Small intestine (tissue), 7 donors: ENCODE measurements around the gene HSD11B1. TPM values are rescaled to one million over a fixed set of nuclear protein-coding genes. Genes with fewer than 3 reads are reported as not detected.

Experiments
- DNase-seq, 2 donors: peaks; one replicate each; pipeline versions ENCODE4 v3.0.0 to v3.0.0-alpha.2; 2013
- FAIRE-seq: peaks from 2 replicates; lab custom pipeline; 2012; peaks lifted over from hg19 to GRCh38; lab: Jason Lieb, UNC
- H3K27ac ChIP-seq, 3 donors: one replicate each; pipeline ENCODE4 v1.5.1; 2013; ENCODE audit warnings: low read length in 2 of 3, mild to moderate bottlenecking in 2 of 3, control low read depth in 1 of 3, inconsistent platforms in 1 of 3, low read depth in 1 of 3, moderate library complexity in 1 of 3
- H3K27me3 ChIP-seq, 3 donors: one replicate each; pipeline ENCODE4 v1.6.1; 2013; ENCODE audit warnings: low read length in 3 of 3, inconsistent platforms in 1 of 3; ENCODE audit not compliant: control insufficient read depth in 3 of 3, insufficient read depth in 3 of 3
- H3K36me3 ChIP-seq, 3 donors: one replicate each; pipeline ENCODE4 v1.6.1; 2013; ENCODE audit warnings: low read length in 3 of 3, inconsistent platforms in 1 of 3, low read depth in 1 of 3, mild to moderate bottlenecking in 1 of 3, moderate library complexity in 1 of 3; ENCODE audit not compliant: control insufficient read depth in 3 of 3, insufficient read depth in 2 of 3
- H3K4me1 ChIP-seq, 3 donors: one replicate each; pipeline ENCODE4 v1.6.1; 2013; ENCODE audit warnings: low read length in 2 of 3, inconsistent platforms in 1 of 3, low read depth in 1 of 3, mild to moderate bottlenecking in 1 of 3, moderate library complexity in 1 of 3; ENCODE audit not compliant: control insufficient read depth in 3 of 3, insufficient read depth in 2 of 3
- H3K4me3 ChIP-seq, 3 donors: one replicate each; pipeline ENCODE4 v1.5.1; 2013; ENCODE audit warnings: low read length in 3 of 3, control low read depth in 1 of 3, inconsistent platforms in 1 of 3, low read depth in 1 of 3, mild to moderate bottlenecking in 1 of 3, moderate library complexity in 1 of 3
- H3K9me3 ChIP-seq, 2 donors: one replicate each; pipeline ENCODE4 v1.6.1; 2013; ENCODE audit warnings: low read depth in 1 of 2, low read length in 1 of 2; ENCODE audit not compliant: control insufficient read depth in 2 of 2, insufficient read depth in 1 of 2
- WGBS, 3 donors: extraction: QIAGEN DNeasy Blood & Tissue Kit; methylation state at CpG; one replicate each; pipeline ENCODE4 v1.1.7; 2013; 5-methylcytosine and 5-hydroxymethylcytosine counted together
- polyA plus RNA-seq, 4 donors: library from polyadenylated mRNA; stranded (reverse) in 3 of 4; unstranded in 1 of 4; fragments of 200-250 nt in 3 of 4; fragments of 120-200 nt in 1 of 4; gene quantifications; one replicate each; pipeline versions ENCODE4 v1.2.1 to v1.2.3, GENCODE V29; 2013
- donor health status: healthy with polysubstance abuse.
- donor health status: control.
- donor health status: control.
- donor health status: Bipolar disorder and iron deficiency.
- donor health status: healthy.

HSD11B1 gene
- polyA plus RNA-seq, 4 donors: 1.6 to 3.8 TPM; not detected in 2

DNA sequence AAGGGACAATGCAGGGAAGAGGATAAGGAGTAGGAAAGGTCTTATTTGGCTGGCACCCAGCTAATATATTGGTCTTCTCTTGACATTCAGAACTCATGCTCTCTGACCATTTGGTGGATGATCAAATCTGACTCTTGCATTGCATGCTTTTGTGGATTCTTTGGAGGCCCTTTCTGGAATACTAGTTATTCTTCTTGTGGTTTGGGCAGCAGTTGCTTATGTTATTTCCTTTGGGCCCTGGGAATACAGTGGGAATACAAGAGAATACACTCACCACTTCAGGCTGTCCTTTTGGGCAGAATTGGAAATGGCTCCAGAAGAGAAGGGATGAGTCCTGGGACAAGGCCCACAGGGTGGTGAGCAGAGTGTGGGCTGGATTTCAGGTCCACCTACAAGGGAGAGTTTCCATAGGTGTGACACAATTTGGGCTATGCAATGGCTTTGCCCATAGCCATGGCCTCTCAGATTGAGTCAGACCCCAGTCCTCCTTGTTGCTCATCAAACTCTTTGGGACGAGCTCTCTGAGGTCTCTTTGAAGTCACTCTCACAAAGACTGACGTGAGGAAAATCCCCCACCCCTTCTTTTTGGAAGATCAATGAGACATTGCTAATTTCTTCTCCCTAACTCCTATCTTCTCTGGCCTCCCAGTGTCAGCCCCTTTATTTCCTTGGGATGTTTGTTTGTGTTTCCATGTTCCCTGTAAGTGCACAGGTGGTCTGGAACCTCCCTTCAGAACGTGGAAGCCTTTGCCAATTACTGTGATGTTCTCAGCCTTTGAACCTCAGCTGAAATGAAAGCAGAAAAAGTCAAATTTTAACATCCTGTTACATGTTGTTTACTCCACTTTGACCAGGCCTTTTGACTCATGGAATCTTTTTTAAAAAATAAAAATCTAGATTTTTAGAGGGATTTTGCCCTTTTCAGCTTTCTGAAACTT, 19.4 kb downstream of the HSD11B1 start:
- WGBS, 3 donors: 54 to 67% (median 57%) methylated on average over 3 of the region's 3 CpGs
- DNase-seq: no peak
- Histone ChIP-seq H3K27me3 (peaks cover 0 to 3% (median 0%) of the 10 kb centered on the region in 3 donors), H3K4me3 (no peak overlapping the region), H3K27ac (no peak overlapping the region), H3K9me3 (no peaks in the 10 kb centered on the region), H3K36me3 (no peaks in the 10 kb centered on the region), H3K4me1 (no peaks in the 10 kb centered on the region)
- no peak for FAIRE-seq

DNA sequence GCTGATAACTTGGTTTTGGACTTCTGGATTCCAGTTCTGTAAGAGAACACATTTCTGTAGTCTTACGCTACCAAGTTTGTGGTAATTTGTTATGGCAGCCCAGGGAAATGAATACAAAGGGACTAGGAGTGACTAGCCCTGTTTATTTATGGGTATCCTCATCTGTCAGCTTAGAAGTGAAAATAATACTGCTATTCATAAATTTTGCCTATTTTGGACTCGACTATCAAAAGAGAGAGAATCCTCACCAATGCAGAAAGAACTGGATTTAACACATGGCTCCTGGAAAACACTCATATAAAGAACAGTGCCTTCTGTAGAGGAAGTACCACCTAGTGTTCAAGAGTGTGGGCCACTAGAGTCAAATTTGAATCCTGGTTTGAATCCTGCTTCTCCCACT, 22.6 kb downstream of the HSD11B1 start:
- WGBS, 3 donors: 74 to 88% (median 82%) methylated on average over 2 of the region's 2 CpGs
- no peaks in the 10 kb centered on the region for H3K27me3 ChIP-seq
- no peaks in the 10 kb centered on the region for H3K9me3 ChIP-seq
- no peak for FAIRE-seq
- no peak for DNase-seq
- H3K4me1 ChIP-seq: no peaks in the 10 kb centered on the region
- no peaks in the 10 kb centered on the region for H3K36me3 ChIP-seq
- no peak overlapping the region for H3K27ac ChIP-seq
- H3K4me3 ChIP-seq: no peak overlapping the region

DNA sequence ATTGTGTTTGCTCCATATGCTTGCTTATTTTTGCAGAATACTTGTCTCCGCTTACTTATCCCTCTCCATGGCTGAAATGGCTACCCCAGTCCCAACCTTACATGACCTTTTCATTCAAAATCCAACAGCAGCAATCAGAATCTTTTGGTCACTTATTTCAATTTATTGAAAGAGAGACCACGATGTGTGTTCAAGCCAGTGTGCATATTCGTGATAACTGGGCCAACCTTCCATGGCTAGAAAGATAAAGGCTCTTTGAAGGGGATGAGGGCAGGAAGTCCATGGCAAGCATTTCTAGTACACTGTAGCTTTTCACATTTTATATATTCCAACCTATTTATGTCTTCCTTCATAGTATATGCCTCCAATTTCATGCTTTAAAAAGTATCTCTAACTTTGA, 23.1 kb downstream of the HSD11B1 start:
- WGBS, 3 donors: 64 to 85% (median 75%) methylated on average over 3 of the region's 3 CpGs
- H3K36me3 ChIP-seq: no peaks in the 10 kb centered on the region
- H3K4me1 ChIP-seq: no peaks in the 10 kb centered on the region
- H3K27ac ChIP-seq: no peak overlapping the region
- FAIRE-seq: no peak
- H3K4me3 ChIP-seq: no peak overlapping the region
- H3K27me3 ChIP-seq: no peaks in the 10 kb centered on the region
- H3K9me3 ChIP-seq: no peaks in the 10 kb centered on the region
- DNase-seq: no peak

DNA sequence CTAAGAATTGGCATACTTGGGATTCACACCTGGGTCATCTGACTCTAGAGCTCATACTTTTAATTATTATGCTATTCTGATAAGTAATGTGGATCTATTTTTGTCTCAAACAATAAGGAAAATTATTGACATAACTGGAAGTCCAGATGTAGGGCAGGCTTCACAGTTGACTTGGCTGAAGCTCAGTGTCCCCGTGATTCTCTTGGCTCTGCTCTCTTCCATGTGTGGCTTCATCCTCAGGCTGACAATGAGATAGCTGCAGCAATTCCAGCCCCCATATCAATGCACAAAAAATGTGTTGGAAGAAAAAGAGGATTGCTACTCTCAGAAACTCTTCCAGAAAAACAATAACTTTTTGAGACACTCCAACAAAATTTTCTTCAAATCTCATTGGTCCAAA, 23.8 kb downstream of the HSD11B1 start:
- H3K36me3 ChIP-seq: no peaks in the 10 kb centered on the region
- FAIRE-seq: no peak
- WGBS, 3 donors: 67 to 75% (median 73%) methylated on average over 1 of the region's 1 CpG

DNA sequence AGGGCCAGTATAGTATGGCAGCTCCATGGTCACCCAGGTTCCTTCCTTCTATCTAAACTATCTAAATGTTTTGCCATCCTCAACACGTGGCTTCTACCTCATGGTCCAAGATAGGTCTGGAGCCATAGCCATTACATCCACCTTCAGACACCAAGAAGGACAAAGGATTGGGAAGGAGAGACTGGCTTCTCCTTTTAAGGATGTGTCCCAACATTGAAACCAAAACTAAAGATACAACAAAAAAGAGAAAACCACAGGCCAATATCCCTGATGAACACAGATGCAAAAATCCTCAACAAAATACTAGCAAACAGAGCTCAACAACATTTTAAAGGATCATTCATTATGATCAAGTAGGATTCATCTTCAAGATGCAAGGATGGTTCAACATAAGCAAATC, 24.8 kb downstream of the HSD11B1 start:
- WGBS, 3 donors: 54 to 84% (median 59%) methylated on average over 1 of the region's 1 CpG
- H3K4me3 ChIP-seq: no peak overlapping the region
- no peaks in the 10 kb centered on the region for H3K27me3 ChIP-seq
- H3K36me3 ChIP-seq: no peaks in the 10 kb centered on the region
- no peaks in the 10 kb centered on the region for H3K9me3 ChIP-seq
- H3K27ac ChIP-seq: no peak overlapping the region
- FAIRE-seq: no peak
- no peak for DNase-seq
- H3K4me1 ChIP-seq: no peaks in the 10 kb centered on the region

More for the DNA sequence above, 23.8 kb downstream of the HSD11B1 start:
- no peaks in the 10 kb centered on the region for H3K9me3 ChIP-seq
- no peak overlapping the region for H3K27ac ChIP-seq
- no peaks in the 10 kb centered on the region for H3K27me3 ChIP-seq
- H3K4me3 ChIP-seq: no peak overlapping the region
- DNase-seq: no peak
- H3K4me1 ChIP-seq: no peaks in the 10 kb centered on the region

GRCh38 chr1:209732725-209733124, 28.1 kb downstream of the HSD11B1 start:
- Histone ChIP-seq H3K4me3 (no peak overlapping the region), H3K9me3 (no peaks in the 10 kb centered on the region), H3K27ac (no peak overlapping the region), H3K27me3 (peaks cover 0 to under 1% (median 0%) of the 10 kb centered on the region in 3 donors), H3K36me3 (no peaks in the 10 kb centered on the region), H3K4me1 (no peaks in the 10 kb centered on the region)
- 49 to 93% (median 86%) methylated on average over 1 of the region's 1 CpG for WGBS, 3 donors
- DNase-seq (no peak), FAIRE-seq (no peak)

- no peaks in the 10 kb centered on the region for H3K36me3 ChIP-seq
- 79 to 92% (median 92%) methylated on average over 3 of the region's 3 CpGs for WGBS, 3 donors
- H3K4me1 ChIP-seq: no peaks in the 10 kb centered on the region
- no peak for DNase-seq
- H3K9me3 ChIP-seq: no peaks in the 10 kb centered on the region
- peaks cover 0 to 2% (median 0%) of the 10 kb centered on the region in 3 donors for H3K27me3 ChIP-seq
- no peak overlapping the region for H3K4me3 ChIP-seq
- no peak overlapping the region for H3K27ac ChIP-seq
- no peak for FAIRE-seq
Observed at GRCh38 chr1:209733409-209734192, 29.0 kb downstream of the HSD11B1 start.

DNA sequence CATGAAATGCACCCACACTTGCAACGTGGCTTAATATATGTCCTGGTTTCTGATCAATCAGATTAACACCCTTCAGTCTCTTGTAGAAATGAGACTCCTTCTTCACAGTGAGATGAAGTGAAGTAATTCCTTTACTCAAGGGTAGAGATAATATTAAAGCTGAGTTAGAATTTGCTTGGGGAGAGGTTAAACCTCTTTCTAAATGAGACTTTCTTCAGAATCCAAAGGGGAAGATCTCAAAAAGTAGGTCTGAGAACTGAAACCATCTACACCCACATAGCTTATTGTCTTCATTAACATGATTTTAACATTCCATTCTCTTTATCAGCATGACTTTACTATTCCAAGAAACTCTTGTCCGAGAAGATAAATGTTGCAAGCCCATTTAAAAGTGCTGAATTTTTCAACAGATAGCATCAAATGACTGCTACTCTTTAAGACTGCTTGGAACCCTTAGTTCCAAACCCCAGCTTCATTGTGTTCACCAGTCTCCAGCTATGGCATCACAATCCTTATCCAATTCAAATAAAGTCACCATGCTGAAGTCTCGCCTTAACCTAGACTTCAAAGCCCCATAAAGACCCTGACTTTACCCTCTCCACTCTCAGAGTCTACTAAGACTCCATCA, 32.0 kb downstream of the HSD11B1 start:
- no peaks in the 10 kb centered on the region for H3K9me3 ChIP-seq
- DNase-seq (no peak), FAIRE-seq (no peak)
- 67 to 77% (median 73%) methylated on average over 3 of the region's 3 CpGs for WGBS, 3 donors
- peaks cover 0 to 5% (median under 1%) of the 10 kb centered on the region in 3 donors for H3K4me1 ChIP-seq
- H3K27ac ChIP-seq: no peak overlapping the region
- H3K4me3 ChIP-seq: no peak overlapping the region
- no peaks in the 10 kb centered on the region for H3K36me3 ChIP-seq
- peaks cover 0 to 2% (median 0%) of the 10 kb centered on the region in 3 donors for H3K27me3 ChIP-seq
